Chondrocyte (in vitro differentiated cells): ENCODE results near the gene CEP170B. TPM values are rescaled to one million over a fixed set of nuclear protein-coding genes. Genes with fewer than 3 reads are reported as not detected.

ENCODE experiments used
- DNase-seq: peaks from one replicate; pipeline ENCODE4 v3.0.0; 2021; ENCODE audit warnings: mixed read lengths, low spot score
- H3K27ac Mint-ChIP-seq: one replicate; pipeline ENCODE4 v1.8.0; 2021; ENCODE audit warnings: mild to moderate bottlenecking, moderate library complexity, mixed read lengths; ENCODE audit not compliant: unreplicated experiment
- H3K27me3 Mint-ChIP-seq: 2 replicates; pipeline ENCODE4 v1.8.0; 2021; ENCODE audit warnings: low read depth, mixed read lengths
- H3K36me3 Mint-ChIP-seq: 2 replicates; pipeline ENCODE4 v1.8.0; 2021; ENCODE audit warnings: low read depth, mixed read lengths
- H3K4me1 Mint-ChIP-seq: 2 replicates; pipeline ENCODE4 v1.8.0; 2021; ENCODE audit warnings: low read depth, mild to moderate bottlenecking, mixed read lengths
- H3K4me3 Mint-ChIP-seq: one replicate; pipeline ENCODE4 v1.8.0; 2021; ENCODE audit warnings: mild to moderate bottlenecking, moderate library complexity, mixed read lengths; ENCODE audit not compliant: unreplicated experiment
- H3K9me3 Mint-ChIP-seq: 2 replicates; pipeline ENCODE4 v1.8.0; 2021; ENCODE audit warnings: low read depth, mixed read lengths
- CTCF ChIP-seq: fragments of 200-600 bp; sonication (generic); IDR thresholded peaks from 2 replicates; pipeline ENCODE4 v1.5.0; 2021; ENCODE audit warnings: antibody characterized with exemption, mild to moderate bottlenecking, moderate library complexity
- total RNA-seq: library from RNA; stranded (reverse); gene quantifications from 3 replicates; pipeline ENCODE4 v1.2.1, GENCODE V29; 2021

CEP170B gene
- total RNA-seq, 1 donor from 2014 or later, result 39.2 TPM

GRCh38 chr14:104874571-104875411 lies 9.7 kb downstream of the CEP170B start:
- no peaks in the 10 kb centered on the region for H3K27me3 Mint-ChIP-seq
- H3K4me1 Mint-ChIP-seq, result peaks cover 7% of the 10 kb centered on the region
- H3K36me3 Mint-ChIP-seq, result peaks cover 4% of the 10 kb centered on the region
- no peaks in the 10 kb centered on the region for H3K9me3 Mint-ChIP-seq
- DNase-seq, result no peak
- H3K27ac Mint-ChIP-seq, result no peak overlapping the region
- no peak overlapping the region for H3K4me3 Mint-ChIP-seq
- TF ChIP-seq CTCF, result no peak

GRCh38 chr14:104875412-104875751 lies 10.3 kb downstream of the CEP170B start:
- peaks cover 4% of the 10 kb centered on the region for H3K36me3 Mint-ChIP-seq
- no peaks in the 10 kb centered on the region for H3K27me3 Mint-ChIP-seq
- DNase-seq, result no peak
- peaks cover 7% of the 10 kb centered on the region for H3K4me1 Mint-ChIP-seq
- no peak overlapping the region for H3K4me3 Mint-ChIP-seq
- no peak for TF ChIP-seq CTCF
- H3K27ac Mint-ChIP-seq, result no peak overlapping the region
- H3K9me3 Mint-ChIP-seq, result no peaks in the 10 kb centered on the region

- no peak for TF ChIP-seq CTCF
- Mint-ChIP-seq H3K36me3 (peaks cover 7% of the 10 kb centered on the region), H3K27me3 (no peaks in the 10 kb centered on the region), H3K4me3 (no peak overlapping the region), H3K4me1 (peaks cover 7% of the 10 kb centered on the region), H3K27ac (no peak overlapping the region), H3K9me3 (no peaks in the 10 kb centered on the region)
- no peak for DNase-seq
Observed at GRCh38 chr14:104875811-104876210, 10.7 kb downstream of the CEP170B start.

- Mint-ChIP-seq H3K9me3 (no peaks in the 10 kb centered on the region), H3K36me3 (peaks cover 9% of the 10 kb centered on the region), H3K4me3 (no peak overlapping the region), H3K4me1 (peaks cover 7% of the 10 kb centered on the region), H3K27me3 (no peaks in the 10 kb centered on the region), H3K27ac (no peak overlapping the region)
- no peak for DNase-seq
- no peak for TF ChIP-seq CTCF
Observed at GRCh38 chr14:104876251-104876699, 11.2 kb downstream of the CEP170B start.

- no peaks in the 10 kb centered on the region for H3K27me3 Mint-ChIP-seq
- peaks cover 7% of the 10 kb centered on the region for H3K4me1 Mint-ChIP-seq
- TF ChIP-seq CTCF, result no peak
- H3K9me3 Mint-ChIP-seq, result no peaks in the 10 kb centered on the region
- peaks cover 9% of the 10 kb centered on the region for H3K36me3 Mint-ChIP-seq
- no peak overlapping the region for H3K4me3 Mint-ChIP-seq
- no peak overlapping the region for H3K27ac Mint-ChIP-seq
- no peak for DNase-seq
Observed at GRCh38 chr14:104877066-104877805, 12.2 kb downstream of the CEP170B start.
